Karpas-422 (cell line): ENCODE results near the gene JMJD4. TPM values are rescaled to one million over a fixed set of nuclear protein-coding genes. Genes with fewer than 3 reads are reported as not detected.

Experiments
- DNase-seq: peaks from one replicate; pipeline ENCODE4 v3.0.0-alpha.2; 2015
- H2AFZ ChIP-seq: fragments of 200-600 bp; sonication (generic); 2 replicates; pipeline ENCODE4 v1.6.1; 2014; ENCODE audit warnings: antibody characterized with exemption, low read length, mixed read lengths
- H3K27ac ChIP-seq: fragments of 200-600 bp; sonication (generic); 2 replicates; pipeline ENCODE4 v1.5.1; 2014; ENCODE audit warnings: mild to moderate bottlenecking, low read length, moderate library complexity
- H3K27me3 ChIP-seq: fragments of 200-600 bp; sonication (generic); 2 replicates; pipeline ENCODE4 v1.6.1; 2014; ENCODE audit warnings: low read length, mixed read lengths
- H3K36me3 ChIP-seq: fragments of 200-600 bp; sonication (generic); 2 replicates; pipeline ENCODE4 v1.6.1; 2014; ENCODE audit warnings: low read length, mixed read lengths; ENCODE audit not compliant: insufficient read depth
- H3K4me1 ChIP-seq: fragments of 200-600 bp; sonication (generic); 2 replicates; pipeline ENCODE4 v1.6.1; 2014; ENCODE audit warnings: mild to moderate bottlenecking, low read length, mixed read lengths
- H3K4me2 ChIP-seq: fragments of 200-600 bp; sonication (generic); 2 replicates; pipeline ENCODE4 v1.6.1; 2014; ENCODE audit warnings: low read length, low read depth, mild to moderate bottlenecking; ENCODE audit not compliant: poor library complexity, severe bottlenecking
- H3K4me3 ChIP-seq: fragments of 200-600 bp; sonication (generic); 2 replicates; pipeline ENCODE4 v1.5.1; 2014; ENCODE audit warnings: mild to moderate bottlenecking, antibody characterized with exemption, low read length, mixed read lengths
- H3K79me2 ChIP-seq: fragments of 200-600 bp; sonication (generic); 2 replicates; pipeline ENCODE4 v1.6.1; 2014; ENCODE audit warnings: mild to moderate bottlenecking, low read length, mixed read lengths
- H3K9ac ChIP-seq: fragments of 200-600 bp; sonication (generic); 2 replicates; pipeline ENCODE4 v1.6.0; 2014; ENCODE audit warnings: low read length
- H3K9me2 ChIP-seq: fragments of 200-600 bp; sonication (generic), shearing (Covaris generic); replicated peaks from 2 replicates; pipeline ENCODE4 v1.6.0; 2014; ENCODE audit warnings: mild to moderate bottlenecking, low read length, moderate library complexity; ENCODE audit not compliant: insufficient read depth
- H3K9me3 ChIP-seq: fragments of 300-700, 200-600 bp; sonication (generic); 2 replicates; pipeline ENCODE4 v1.6.1; 2014; ENCODE audit warnings: low read length, mixed read lengths
- H4K20me1 ChIP-seq: fragments of 200-600 bp; sonication (generic); 2 replicates; pipeline ENCODE4 v1.6.1; 2014; ENCODE audit warnings: mild to moderate bottlenecking, antibody characterized with exemption, low read length, low read depth; ENCODE audit not compliant: insufficient read depth
- total RNA-seq: library from RNA; depleted of rRNA; stranded (reverse); fragments of >200 nt; shearing (Covaris generic); gene quantifications from 2 replicates; pipeline ENCODE4 v1.2.3, GENCODE V29; 2014; ENCODE audit warnings: low replicate concordance

The JMJD4 gene
- total RNA-seq, 1 experiment from 2014 or later = 25.3 TPM

DNA sequence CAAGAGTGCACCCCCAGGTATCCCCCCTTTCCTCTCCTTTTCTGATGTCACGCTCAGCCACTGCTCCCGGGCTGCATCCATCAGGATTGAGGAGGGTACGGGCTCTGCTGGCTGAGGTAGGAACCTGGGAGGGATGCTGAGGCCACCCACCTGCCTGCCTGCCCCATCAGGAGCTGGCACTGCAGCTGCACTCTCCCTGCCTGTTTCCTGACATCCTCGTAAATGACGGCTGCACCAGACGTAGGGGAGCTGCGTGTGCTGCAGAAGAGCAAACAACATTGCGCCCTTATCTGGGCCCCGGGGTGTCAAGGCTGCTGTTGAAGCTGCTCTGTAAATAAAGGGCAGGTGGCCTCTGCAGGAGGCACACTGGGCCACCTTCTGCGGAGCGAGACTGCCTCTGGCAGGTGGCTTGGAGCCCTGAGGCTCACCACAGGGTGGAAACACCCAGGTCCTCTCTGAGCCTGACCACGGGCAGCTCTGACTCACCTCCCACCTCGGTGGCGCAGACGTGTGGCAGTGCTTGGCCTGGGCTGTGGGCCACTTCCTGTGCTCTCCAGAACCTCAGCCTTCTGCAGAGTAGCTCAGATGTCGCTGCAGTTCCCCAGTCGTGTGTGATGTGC lies 31.0 kb upstream of the JMJD4 start:
- H2AFZ ChIP-seq = no peak overlapping the region
- DNase-seq = no peak
- H3K9me2 ChIP-seq = no peaks in the 10 kb centered on the region
- H3K4me3 ChIP-seq = no peak overlapping the region
- H3K36me3 ChIP-seq = no peaks in the 10 kb centered on the region; the same call in 1 of the 2 replicates
- no peak overlapping the region for H3K4me2 ChIP-seq
- H3K27me3 ChIP-seq = no peaks in the 10 kb centered on the region
- no peak overlapping the region for H3K9ac ChIP-seq
- H3K27ac ChIP-seq = no peak overlapping the region
- no peaks in the 10 kb centered on the region for H3K9me3 ChIP-seq
- H4K20me1 ChIP-seq = peaks cover 10% of the 10 kb centered on the region
- peaks cover 22% of the 10 kb centered on the region for H3K79me2 ChIP-seq
- no peaks in the 10 kb centered on the region; the same call in 1 of the 2 replicates for H3K4me1 ChIP-seq

DNA sequence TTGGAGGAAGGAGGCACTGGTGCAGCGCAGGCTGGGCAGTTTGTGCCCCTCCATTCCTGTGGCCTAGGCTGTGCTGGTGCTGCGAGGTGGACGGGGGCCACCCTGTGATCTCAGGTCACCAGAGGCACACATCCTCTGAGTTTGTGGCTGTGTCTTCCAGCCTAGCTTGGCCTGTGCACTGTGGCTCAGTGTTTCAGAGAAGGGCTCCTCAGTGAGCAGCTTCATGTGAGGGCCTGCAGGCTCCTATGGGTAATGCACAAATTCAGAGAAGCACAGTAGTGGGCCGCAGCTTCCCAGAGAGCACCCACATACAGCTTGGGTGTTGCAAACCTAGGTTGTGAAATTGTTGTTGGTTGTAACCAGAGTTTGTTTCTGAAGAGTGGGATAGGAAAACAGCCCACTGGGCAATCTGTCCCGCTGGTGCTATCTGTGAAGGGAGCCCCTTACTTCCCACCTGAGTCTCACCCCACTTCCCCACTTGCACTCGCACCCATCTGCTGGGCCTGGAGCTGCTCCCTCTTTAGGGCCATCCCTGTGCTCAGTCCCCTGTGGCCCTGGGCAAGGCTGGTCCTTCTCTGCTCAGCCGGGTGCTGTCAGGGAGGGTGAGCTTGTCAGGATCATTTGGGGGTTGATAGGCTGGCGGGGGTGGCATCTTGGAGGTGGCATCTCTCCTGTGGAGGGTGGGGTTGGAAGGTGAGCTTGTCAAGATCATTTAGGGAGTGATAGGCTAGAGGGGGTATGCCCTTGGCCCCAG lies 30.3 kb upstream of the JMJD4 start:
- Histone ChIP-seq H3K9me3 (no peaks in the 10 kb centered on the region), H3K27me3 (no peaks in the 10 kb centered on the region), H3K9me2 (no peaks in the 10 kb centered on the region), H3K9ac (no peak overlapping the region), H4K20me1 (peaks cover 10% of the 10 kb centered on the region), H3K4me2 (no peak overlapping the region), H3K4me1 (no peaks in the 10 kb centered on the region; the same call in 1 of the 2 replicates), H2AFZ (no peak overlapping the region), H3K4me3 (no peak overlapping the region), H3K27ac (no peak overlapping the region), H3K79me2 (peaks cover 22% of the 10 kb centered on the region), H3K36me3 (peaks cover 5% of the 10 kb centered on the region; the same call in 1 of the 2 replicates)
- no peak for DNase-seq

DNA sequence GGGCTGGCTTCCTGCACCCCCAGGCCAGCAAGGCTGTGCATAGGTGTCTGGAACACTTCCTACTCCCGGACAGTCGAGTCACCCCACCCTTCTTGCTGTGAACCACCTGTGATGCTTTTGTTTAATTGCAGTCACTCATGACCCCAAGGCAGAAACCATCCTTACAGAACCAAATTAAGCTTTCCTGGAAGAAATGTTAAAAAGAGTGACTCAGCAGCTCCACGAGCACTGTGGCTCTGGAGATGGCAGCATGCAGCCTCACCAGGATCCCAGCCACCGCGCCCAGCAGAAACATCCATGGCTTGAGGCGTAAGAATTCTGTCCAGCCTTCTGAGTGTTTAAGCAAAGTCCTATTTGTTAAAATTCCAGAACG lies 28.9 kb upstream of the JMJD4 start:
- Histone ChIP-seq H3K4me2 (no peak overlapping the region), H3K36me3 (peaks cover 8% of the 10 kb centered on the region; the same call in 1 of the 2 replicates), H3K4me1 (no peaks in the 10 kb centered on the region; the same call in 1 of the 2 replicates), H2AFZ (no peak overlapping the region), H3K9ac (no peak overlapping the region), H3K9me3 (no peaks in the 10 kb centered on the region), H3K9me2 (no peaks in the 10 kb centered on the region), H3K27me3 (no peaks in the 10 kb centered on the region), H3K27ac (no peak overlapping the region), H3K79me2 (peaks cover 22% of the 10 kb centered on the region), H3K4me3 (no peak overlapping the region), H4K20me1 (peaks cover 10% of the 10 kb centered on the region)
- DNase-seq = no peak

GRCh38 chr1:227763246-227764018 lies 28.3 kb upstream of the JMJD4 start:
- Histone ChIP-seq H3K4me2 (no peak overlapping the region), H3K4me1 (no peaks in the 10 kb centered on the region; the same call in 1 of the 2 replicates), H3K9me2 (no peaks in the 10 kb centered on the region), H3K9ac (no peak overlapping the region), H3K27ac (no peak overlapping the region), H3K9me3 (no peaks in the 10 kb centered on the region), H2AFZ (no peak overlapping the region), H3K79me2 (peaks cover 22% of the 10 kb centered on the region), H4K20me1 (peaks cover 10% of the 10 kb centered on the region), H3K4me3 (no peak overlapping the region), H3K36me3 (peaks cover 8% of the 10 kb centered on the region; the same call in 1 of the 2 replicates), H3K27me3 (no peaks in the 10 kb centered on the region)
- DNase-seq = no peak

GRCh38 chr1:227762231-227762911 lies 27.3 kb upstream of the JMJD4 start:
- Histone ChIP-seq H3K9ac (no peak overlapping the region), H4K20me1 (peaks cover 10% of the 10 kb centered on the region), H3K79me2 (peaks cover 24% of the 10 kb centered on the region), H3K4me3 (no peak overlapping the region), H3K4me1 (no peaks in the 10 kb centered on the region; the same call in 1 of the 2 replicates), H3K27me3 (no peaks in the 10 kb centered on the region), H3K36me3 (peaks cover 8% of the 10 kb centered on the region; the same call in 1 of the 2 replicates), H3K9me3 (no peaks in the 10 kb centered on the region), H3K4me2 (no peak overlapping the region), H3K9me2 (no peaks in the 10 kb centered on the region), H2AFZ (no peak overlapping the region), H3K27ac (no peak overlapping the region)
- DNase-seq = peak; percentile 86

- H2AFZ ChIP-seq = no peak overlapping the region
- H3K9ac ChIP-seq = no peak overlapping the region
- no peaks in the 10 kb centered on the region for H3K9me3 ChIP-seq
- no peaks in the 10 kb centered on the region; the same call in 1 of the 2 replicates for H3K4me1 ChIP-seq
- H3K4me2 ChIP-seq = no peak overlapping the region
- peaks cover 8% of the 10 kb centered on the region; the same call in 1 of the 2 replicates for H3K36me3 ChIP-seq
- peaks cover 30% of the 10 kb centered on the region for H3K79me2 ChIP-seq
- H3K27me3 ChIP-seq = no peaks in the 10 kb centered on the region
- peaks cover 10% of the 10 kb centered on the region for H4K20me1 ChIP-seq
- H3K9me2 ChIP-seq = no peaks in the 10 kb centered on the region
- H3K27ac ChIP-seq = no peak overlapping the region
- DNase-seq = no peak
- H3K4me3 ChIP-seq = no peak overlapping the region
Measured at GRCh38 chr1:227761621-227762230, 26.6 kb upstream of the JMJD4 start.

DNA sequence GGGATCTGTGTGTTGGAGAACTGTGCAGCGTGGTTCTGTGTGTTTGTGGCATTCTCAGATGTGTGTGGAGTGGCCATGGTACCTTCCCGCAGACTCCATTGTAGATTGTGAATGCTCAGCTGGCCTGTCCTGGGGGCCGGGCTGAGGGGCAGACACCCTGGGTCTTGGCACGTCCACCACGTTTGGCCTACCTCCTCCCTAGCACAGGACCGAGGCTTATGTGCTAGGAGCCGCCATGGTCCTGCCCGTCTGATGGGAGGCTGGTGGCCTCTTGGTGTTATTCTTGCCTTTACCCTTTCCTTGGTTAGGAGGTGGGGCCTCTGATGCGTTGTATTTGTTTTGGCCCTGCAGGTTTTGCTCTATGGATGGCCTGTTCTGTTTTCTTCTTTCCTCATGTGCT lies 25.3 kb upstream of the JMJD4 start:
- H3K4me1 ChIP-seq = no peaks in the 10 kb centered on the region; the same call in 1 of the 2 replicates

More for the DNA sequence above, 25.3 kb upstream of the JMJD4 start:
- Histone ChIP-seq H3K9me3 (no peaks in the 10 kb centered on the region), H2AFZ (no peak overlapping the region), H3K9me2 (no peaks in the 10 kb centered on the region), H3K27me3 (no peaks in the 10 kb centered on the region), H4K20me1 (peaks cover 10% of the 10 kb centered on the region), H3K27ac (no peak overlapping the region), H3K4me3 (no peak overlapping the region), H3K36me3 (peaks cover 8% of the 10 kb centered on the region; the same call in 1 of the 2 replicates), H3K79me2 (peaks cover 41% of the 10 kb centered on the region), H3K9ac (no peak overlapping the region), H3K4me2 (no peak overlapping the region)
- DNase-seq = no peak
